Kidney (tissue), 14 donors: ENCODE data around the gene BLM. TPM values are rescaled to one million over a fixed set of nuclear protein-coding genes. Genes with fewer than 3 reads are reported as not detected.

Experiments
- DNase-seq, 5 donors: peaks; one replicate each; pipeline ENCODE4 v3.0.0-alpha.2; 2013 to 2020
- FAIRE-seq: peaks from 2 replicates; lab custom pipeline; 2012; peaks lifted over from hg19 to GRCh38; lab: Jason Lieb, UNC
- H3K27ac ChIP-seq, 2 donors: one replicate each; pipeline ENCODE4 v1.7.0; 2013; ENCODE audit warnings: low read depth in 2 of 2, low read length in 2 of 2, inconsistent platforms in 1 of 2
- H3K27me3 ChIP-seq: one replicate; pipeline ENCODE4 v1.7.1; 2013; ENCODE audit warnings: low read length, inconsistent platforms; ENCODE audit not compliant: control insufficient read depth, insufficient read depth
- H3K36me3 ChIP-seq, 3 donors: one replicate each; pipeline versions ENCODE4 v1.7.0 to v1.7.1; 2013; ENCODE audit warnings: low read length in 3 of 3, control low read depth in 1 of 3, inconsistent platforms in 1 of 3; ENCODE audit not compliant: insufficient read depth in 3 of 3, control insufficient read depth in 2 of 3
- H3K4me1 ChIP-seq, 3 donors: one replicate each; pipeline versions ENCODE4 v1.7.0 to v1.7.1; 2013; ENCODE audit warnings: low read length in 3 of 3, inconsistent platforms in 1 of 3, low read depth in 1 of 3; ENCODE audit not compliant: control insufficient read depth in 2 of 3, insufficient read depth in 2 of 3
- H3K4me3 ChIP-seq, 3 donors: one replicate each; pipeline versions ENCODE4 v1.7.0 to v1.8.1; 2013; ENCODE audit warnings: low read length in 3 of 3, control low read depth in 1 of 3, inconsistent platforms in 1 of 3
- H3K9ac ChIP-seq, 3 donors: one replicate each; pipeline versions ENCODE4 v1.7.0 to v1.7.1; 2013; ENCODE audit warnings: low read length in 3 of 3, control low read depth in 1 of 3, inconsistent platforms in 1 of 3
- H3K9me3 ChIP-seq, 3 donors: one replicate each; pipeline versions ENCODE4 v1.7.0 to v1.7.1; 2013; ENCODE audit warnings: low read length in 3 of 3, control low read depth in 1 of 3, inconsistent platforms in 1 of 3; ENCODE audit not compliant: control insufficient read depth in 2 of 3, insufficient read depth in 1 of 3
- intact Hi-C: fragments of 100-400 bp; cut with DNase I; formaldehyde crosslinking; loops from one replicate; pipeline ENCODE4 v1.11.1; 2022
- polyA plus RNA-seq: library from polyadenylated mRNA; stranded (reverse); fragments of 350-450 nt; fragmentation: Illumina TruSeq; extraction: RNeasy Lipid Tissue Mini Kit (QIAGEN cat#74804); gene quantifications from one replicate; pipeline ENCODE4 v1.2.3, GENCODE V29; 2014; ENCODE audit warnings: low read depth, low replicate concordance; ENCODE audit not compliant: insufficient read depth
- total RNA-seq: library from RNA; stranded (reverse); fragmentation: NEBNext Ultra II Directional; extraction: Animal tissue kit (Norgen Biotek cat#: 25700); gene quantifications from one replicate; pipeline ENCODE4 v1.2.1, GENCODE V29; 2021
- TF ChIP-seq, protein P1 (sequence below): IDR thresholded peaks from 3 replicates; pipeline ENCODE4 v1.5.1; 2012; ENCODE audit warnings: mild to moderate bottlenecking, moderate library complexity, borderline replicate concordance; ENCODE audit not compliant: insufficient read depth; ENCODE audit errors: extremely low read depth
- donor health status: control.
- donor health status: control.
- donor health status: control.
- donor health status: control.
- donor health status: control.
- donor health status: DM: yes; HTN: yes; CAD: no.
- donor health status: Normal renal cell carcinoma (clear cell type).

BLM gene
- total and polyA plus RNA-seq, 2 donors from 2014 or later = 1.1 to 2.8 TPM

DNA sequence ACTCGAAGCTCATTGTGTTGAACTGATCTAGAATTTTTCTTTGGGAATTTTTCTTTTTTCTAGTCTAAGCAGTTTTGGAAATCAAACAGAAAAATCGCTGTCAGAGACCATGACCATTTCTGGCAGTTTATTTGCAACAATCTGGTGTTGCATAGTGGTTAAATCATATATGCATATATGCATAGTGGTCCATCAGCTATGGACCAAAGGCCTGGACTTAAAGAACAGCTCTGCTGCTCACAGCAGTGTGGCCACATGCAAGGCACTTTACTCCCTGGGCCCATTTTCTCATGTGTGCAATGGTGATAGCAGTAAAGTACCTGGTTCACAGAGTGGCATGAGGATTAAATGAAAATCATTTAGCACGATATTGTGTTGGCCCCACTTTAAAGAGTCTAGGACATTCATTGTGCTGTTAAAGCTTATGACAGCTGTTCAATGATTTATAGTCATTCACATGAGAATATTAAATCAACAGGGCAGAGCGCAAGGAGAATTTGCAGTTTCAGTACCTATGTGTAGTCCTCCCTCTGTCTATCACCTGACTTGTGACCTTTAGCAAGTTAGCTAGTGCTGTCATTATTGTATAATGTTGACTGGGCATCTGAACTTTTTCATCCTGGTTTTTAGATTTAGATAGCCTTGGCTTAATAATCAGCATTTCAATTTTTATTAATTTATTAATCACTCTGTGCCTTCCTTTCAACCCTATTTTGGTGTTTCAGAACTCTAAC lies 46.4 kb downstream of the BLM start:
- DNase-seq (no peak), FAIRE-seq (no peak)
- intact Hi-C loops = no loop called here
- Histone ChIP-seq H3K4me1 (no peaks in the 10 kb centered on the region), H3K4me3 (no peak overlapping the region), H3K9ac (no peak overlapping the region), H3K36me3 (no peaks in the 10 kb centered on the region), H3K9me3 (no peaks in the 10 kb centered on the region), H3K27ac (no peak overlapping the region), H3K27me3 (no peaks in the 10 kb centered on the region)
- TF ChIP-seq, protein P1, sequence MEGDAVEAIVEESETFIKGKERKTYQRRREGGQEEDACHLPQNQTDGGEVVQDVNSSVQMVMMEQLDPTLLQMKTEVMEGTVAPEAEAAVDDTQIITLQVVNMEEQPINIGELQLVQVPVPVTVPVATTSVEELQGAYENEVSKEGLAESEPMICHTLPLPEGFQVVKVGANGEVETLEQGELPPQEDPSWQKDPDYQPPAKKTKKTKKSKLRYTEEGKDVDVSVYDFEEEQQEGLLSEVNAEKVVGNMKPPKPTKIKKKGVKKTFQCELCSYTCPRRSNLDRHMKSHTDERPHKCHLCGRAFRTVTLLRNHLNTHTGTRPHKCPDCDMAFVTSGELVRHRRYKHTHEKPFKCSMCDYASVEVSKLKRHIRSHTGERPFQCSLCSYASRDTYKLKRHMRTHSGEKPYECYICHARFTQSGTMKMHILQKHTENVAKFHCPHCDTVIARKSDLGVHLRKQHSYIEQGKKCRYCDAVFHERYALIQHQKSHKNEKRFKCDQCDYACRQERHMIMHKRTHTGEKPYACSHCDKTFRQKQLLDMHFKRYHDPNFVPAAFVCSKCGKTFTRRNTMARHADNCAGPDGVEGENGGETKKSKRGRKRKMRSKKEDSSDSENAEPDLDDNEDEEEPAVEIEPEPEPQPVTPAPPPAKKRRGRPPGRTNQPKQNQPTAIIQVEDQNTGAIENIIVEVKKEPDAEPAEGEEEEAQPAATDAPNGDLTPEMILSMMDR = no peak

- Histone ChIP-seq H3K27me3 (no peaks in the 10 kb centered on the region), H3K4me1 (no peaks in the 10 kb centered on the region), H3K9me3 (no peaks in the 10 kb centered on the region), H3K4me3 (no peak overlapping the region), H3K9ac (no peak overlapping the region), H3K36me3 (no peaks in the 10 kb centered on the region), H3K27ac (no peak overlapping the region)
- FAIRE-seq (no peak), DNase-seq (no peak)
- intact Hi-C loops = no loop called here
- TF ChIP-seq, protein P1 = no peak
Observed at GRCh38 chr15:90765531-90765930, 48.4 kb downstream of the BLM start.

DNA sequence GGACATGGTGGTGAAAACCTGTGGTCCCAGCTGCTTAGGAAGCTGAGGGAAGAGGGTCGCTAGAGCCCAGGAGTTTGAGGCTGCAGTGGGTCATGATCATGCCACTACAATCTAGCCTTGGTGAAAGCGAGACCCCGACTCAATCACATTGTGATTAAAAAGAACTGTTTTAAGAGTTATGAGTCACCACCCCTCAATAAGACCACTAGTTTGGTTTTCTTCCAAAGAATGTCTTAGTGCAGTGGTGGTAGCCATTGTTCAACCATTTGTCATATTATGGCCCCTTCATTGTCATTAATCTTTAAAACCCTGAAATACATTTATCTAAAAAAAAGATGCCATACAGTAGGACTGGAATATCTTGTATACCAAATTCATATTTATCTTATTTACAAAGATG lies 48.8 kb downstream of the BLM start:
- Histone ChIP-seq H3K4me1 (no peaks in the 10 kb centered on the region), H3K27ac (no peak overlapping the region), H3K9me3 (no peaks in the 10 kb centered on the region), H3K27me3 (no peaks in the 10 kb centered on the region), H3K9ac (no peak overlapping the region), H3K4me3 (no peak overlapping the region), H3K36me3 (no peaks in the 10 kb centered on the region)
- TF ChIP-seq, protein P1 = no peak
- intact Hi-C loops = no loop called here
- DNase-seq = no peak
- FAIRE-seq = no peak
